ENCODE results near the gene FEZ2.

Gene FEZ2

GRCh38 chr2:36565712-36566111, 32.3 kb downstream of the FEZ2 start:
- H4K20me1 ChIP-seq (ENCODE audit: low read depth, low read length), result no peaks in the 10 kb centered on the region
- H3K9me3 ChIP-seq (ENCODE audit: insufficient read depth, low read length), result no peaks in the 10 kb centered on the region
- no peak for TF ChIP-seq EZH2phosphoT487 (conservative IDR thresholded peaks at IDR 0.05; ENCODE audit: low read length)
- TF ChIP-seq, protein P1, sequence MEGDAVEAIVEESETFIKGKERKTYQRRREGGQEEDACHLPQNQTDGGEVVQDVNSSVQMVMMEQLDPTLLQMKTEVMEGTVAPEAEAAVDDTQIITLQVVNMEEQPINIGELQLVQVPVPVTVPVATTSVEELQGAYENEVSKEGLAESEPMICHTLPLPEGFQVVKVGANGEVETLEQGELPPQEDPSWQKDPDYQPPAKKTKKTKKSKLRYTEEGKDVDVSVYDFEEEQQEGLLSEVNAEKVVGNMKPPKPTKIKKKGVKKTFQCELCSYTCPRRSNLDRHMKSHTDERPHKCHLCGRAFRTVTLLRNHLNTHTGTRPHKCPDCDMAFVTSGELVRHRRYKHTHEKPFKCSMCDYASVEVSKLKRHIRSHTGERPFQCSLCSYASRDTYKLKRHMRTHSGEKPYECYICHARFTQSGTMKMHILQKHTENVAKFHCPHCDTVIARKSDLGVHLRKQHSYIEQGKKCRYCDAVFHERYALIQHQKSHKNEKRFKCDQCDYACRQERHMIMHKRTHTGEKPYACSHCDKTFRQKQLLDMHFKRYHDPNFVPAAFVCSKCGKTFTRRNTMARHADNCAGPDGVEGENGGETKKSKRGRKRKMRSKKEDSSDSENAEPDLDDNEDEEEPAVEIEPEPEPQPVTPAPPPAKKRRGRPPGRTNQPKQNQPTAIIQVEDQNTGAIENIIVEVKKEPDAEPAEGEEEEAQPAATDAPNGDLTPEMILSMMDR (IDR thresholded peaks at IDR 0.05; ENCODE audit: insufficient read depth, low read length, poor library complexity, severe bottlenecking), result no peak
- no peaks in the 10 kb centered on the region for H3K9me2 ChIP-seq (replicated peaks; ENCODE audit: insufficient read depth, low read length)
- no peak overlapping the region for H3K4me3 ChIP-seq (ENCODE audit: insufficient read depth, low read length, poor library complexity, severe bottlenecking)
- H3K27ac ChIP-seq (ENCODE audit: low read depth, low read length), result no peak overlapping the region
- no peaks in the 10 kb centered on the region for H3K36me3 ChIP-seq (ENCODE audit: low read length)
- H3K9ac ChIP-seq (ENCODE audit: low read length), result no peak overlapping the region
- no peaks in the 10 kb centered on the region for H3F3A ChIP-seq (ENCODE audit: insufficient read depth)
- no peaks in the 10 kb centered on the region for H3K79me2 ChIP-seq (ENCODE audit: insufficient read depth, low read length)
- no peaks in the 10 kb centered on the region for H3K27me3 ChIP-seq (ENCODE audit: low read length)
- H3K4me2 ChIP-seq (ENCODE audit: low read depth, low read length, poor library complexity, severe bottlenecking), result no peak overlapping the region
- no peak overlapping the region for H2AFZ ChIP-seq (ENCODE audit: low read depth, low read length, severe bottlenecking)

- H3K4me3 ChIP-seq (ENCODE audit: insufficient read depth, low read length, poor library complexity, severe bottlenecking), result no peak overlapping the region
- no peaks in the 10 kb centered on the region for H4K20me1 ChIP-seq (ENCODE audit: low read depth, low read length)
- TF ChIP-seq, protein P1 (IDR thresholded peaks at IDR 0.05; ENCODE audit: insufficient read depth, low read length, poor library complexity, severe bottlenecking), result no peak
- TF ChIP-seq EZH2phosphoT487 (conservative IDR thresholded peaks at IDR 0.05; ENCODE audit: low read length), result no peak
- no peaks in the 10 kb centered on the region for H3K36me3 ChIP-seq (ENCODE audit: low read length)
- H2AFZ ChIP-seq (ENCODE audit: low read depth, low read length, severe bottlenecking), result no peak overlapping the region
- no peaks in the 10 kb centered on the region for H3K9me2 ChIP-seq (replicated peaks; ENCODE audit: insufficient read depth, low read length)
- no peaks in the 10 kb centered on the region for H3K27me3 ChIP-seq (ENCODE audit: low read length)
- H3K9ac ChIP-seq (ENCODE audit: low read length), result no peak overlapping the region
- no peaks in the 10 kb centered on the region for H3K9me3 ChIP-seq (ENCODE audit: insufficient read depth, low read length)
- H3K79me2 ChIP-seq (ENCODE audit: insufficient read depth, low read length), result no peaks in the 10 kb centered on the region
- no peaks in the 10 kb centered on the region for H3F3A ChIP-seq (ENCODE audit: insufficient read depth)
- H3K4me2 ChIP-seq (ENCODE audit: low read depth, low read length, poor library complexity, severe bottlenecking), result no peak overlapping the region
- no peak overlapping the region for H3K27ac ChIP-seq (ENCODE audit: low read depth, low read length)
Observed at GRCh38 chr2:36564377-36564930, 33.5 kb downstream of the FEZ2 start.

DNA sequence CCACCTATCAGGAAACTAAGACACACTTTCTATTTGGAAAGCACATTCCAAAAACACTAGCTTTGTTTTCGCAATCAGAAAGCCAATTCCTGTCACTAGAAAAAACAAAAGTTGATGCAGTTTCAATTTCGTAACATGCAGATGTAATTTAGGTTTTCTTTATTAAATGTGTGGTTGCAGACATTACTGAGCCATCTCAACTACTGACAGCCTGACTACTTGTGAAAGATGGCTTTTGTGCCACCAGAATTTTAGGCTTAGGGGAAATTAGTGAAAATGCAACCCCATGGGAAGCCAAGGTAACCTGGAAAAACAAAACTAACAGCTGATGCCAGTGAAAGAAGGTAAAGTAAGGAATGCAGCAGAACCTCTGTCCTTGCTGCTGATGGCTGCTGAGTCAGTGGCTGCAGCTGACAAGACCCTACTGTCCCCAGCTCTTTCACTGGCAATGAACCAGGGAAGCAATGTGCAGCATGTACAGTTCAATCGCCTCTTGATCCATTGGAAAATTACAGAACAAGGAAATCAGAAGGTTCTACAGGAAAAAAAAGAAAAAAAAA, 34.9 kb downstream of the FEZ2 start:
- H2AFZ ChIP-seq (ENCODE audit: low read depth, low read length, severe bottlenecking), result no peak overlapping the region
- no peak overlapping the region for H3K4me3 ChIP-seq (ENCODE audit: insufficient read depth, low read length, poor library complexity, severe bottlenecking)
- no peaks in the 10 kb centered on the region for H3F3A ChIP-seq (ENCODE audit: insufficient read depth)
- no peaks in the 10 kb centered on the region for H3K9me3 ChIP-seq (ENCODE audit: insufficient read depth, low read length)
- no peak overlapping the region for H3K27ac ChIP-seq (ENCODE audit: low read depth, low read length)
- H3K36me3 ChIP-seq (ENCODE audit: low read length), result no peaks in the 10 kb centered on the region
- no peaks in the 10 kb centered on the region for H3K79me2 ChIP-seq (ENCODE audit: insufficient read depth, low read length)
- no peaks in the 10 kb centered on the region for H4K20me1 ChIP-seq (ENCODE audit: low read depth, low read length)
- TF ChIP-seq EZH2phosphoT487 (conservative IDR thresholded peaks at IDR 0.05; ENCODE audit: low read length), result no peak
- TF ChIP-seq, protein P1 (IDR thresholded peaks at IDR 0.05; ENCODE audit: insufficient read depth, low read length, poor library complexity, severe bottlenecking), result no peak
- H3K4me2 ChIP-seq (ENCODE audit: low read depth, low read length, poor library complexity, severe bottlenecking), result no peak overlapping the region
- H3K27me3 ChIP-seq (ENCODE audit: low read length), result no peaks in the 10 kb centered on the region
- no peaks in the 10 kb centered on the region for H3K9me2 ChIP-seq (replicated peaks; ENCODE audit: insufficient read depth, low read length)
- H3K9ac ChIP-seq (ENCODE audit: low read length), result no peak overlapping the region
